ENCODE measurements around the gene FSTL4.

The FSTL4 gene

GRCh38 chr5:133321286-133321832 lies 291.0 kb downstream of the FSTL4 start:
- no peak for DNase-seq (ENCODE audit: low spot score)

GRCh38 chr5:133319905-133320520 lies 292.3 kb downstream of the FSTL4 start:
- no peak for DNase-seq (ENCODE audit: low spot score)

- DNase-seq (ENCODE audit: low spot score), result no peak
Measured at GRCh38 chr5:133319244-133319643, 293.1 kb downstream of the FSTL4 start.

GRCh38 chr5:133317558-133317957 lies 294.8 kb downstream of the FSTL4 start:
- DNase-seq (ENCODE audit: low spot score), result no peak

GRCh38 chr5:133316346-133317343 lies 295.7 kb downstream of the FSTL4 start:
- no peak for DNase-seq (ENCODE audit: low spot score)

- no peak for DNase-seq (ENCODE audit: low spot score)
Measured at GRCh38 chr5:133314086-133314485, 298.3 kb downstream of the FSTL4 start.

- no peak for DNase-seq (ENCODE audit: low spot score)
Measured at GRCh38 chr5:133311176-133311575, 301.2 kb downstream of the FSTL4 start.

GRCh38 chr5:133309984-133310621 lies 302.2 kb downstream of the FSTL4 start:
- no peak for DNase-seq (ENCODE audit: low spot score)

- DNase-seq (ENCODE audit: low spot score), result no peak
Measured at GRCh38 chr5:133309166-133309795, 303.1 kb downstream of the FSTL4 start.

- no peak for DNase-seq (ENCODE audit: low spot score)
Measured at GRCh38 chr5:133307275-133307674, 305.1 kb downstream of the FSTL4 start.

GRCh38 chr5:133304707-133305216 lies 307.6 kb downstream of the FSTL4 start:
- DNase-seq (ENCODE audit: low spot score), result no peak

- DNase-seq (ENCODE audit: low spot score), result no peak
Measured at GRCh38 chr5:133304178-133304577, 308.2 kb downstream of the FSTL4 start.

- no peak for DNase-seq (ENCODE audit: low spot score)
Measured at GRCh38 chr5:133303298-133303697, 309.0 kb downstream of the FSTL4 start.

- DNase-seq (ENCODE audit: low spot score), result no peak
Measured at GRCh38 chr5:133299728-133300127, 312.6 kb downstream of the FSTL4 start.

GRCh38 chr5:133299021-133299420 lies 313.3 kb downstream of the FSTL4 start:
- no peak for DNase-seq (ENCODE audit: low spot score)

- no peak for DNase-seq (ENCODE audit: low spot score)
Measured at GRCh38 chr5:133298447-133298846, 313.9 kb downstream of the FSTL4 start.

GRCh38 chr5:133297293-133297692 lies 315.0 kb downstream of the FSTL4 start:
- no peak for DNase-seq (ENCODE audit: low spot score)

- DNase-seq (ENCODE audit: low spot score), result no peak
Measured at GRCh38 chr5:133296624-133297023, 315.7 kb downstream of the FSTL4 start.

GRCh38 chr5:133295520-133295919 lies 316.8 kb downstream of the FSTL4 start:
- DNase-seq (ENCODE audit: low spot score), result no peak

- no peak for DNase-seq (ENCODE audit: low spot score)
Measured at GRCh38 chr5:133294380-133294779, 318.0 kb downstream of the FSTL4 start.

- no peak for DNase-seq (ENCODE audit: low spot score)
Measured at GRCh38 chr5:133293960-133294359, 318.4 kb downstream of the FSTL4 start.

- no peak for DNase-seq (ENCODE audit: low spot score)
Measured at GRCh38 chr5:133292300-133292699, 320.0 kb downstream of the FSTL4 start.
